HG02884 (cell line): ENCODE measurements around the gene ZCCHC7.
"Not testable (repeated sequence)": the region's sequence is repeated elsewhere in the genome, so short reads cannot be mapped to it uniquely, and the experiment has no call there.

Experiments
- ATAC-seq: cut with Tn5 transposase; IDR thresholded peaks from one replicate; pipeline ENCODE4 v1.9.1; 2021; ENCODE audit warnings: mild to moderate bottlenecking, moderate library complexity; ENCODE audit not compliant: unreplicated experiment

Gene ZCCHC7

DNA sequence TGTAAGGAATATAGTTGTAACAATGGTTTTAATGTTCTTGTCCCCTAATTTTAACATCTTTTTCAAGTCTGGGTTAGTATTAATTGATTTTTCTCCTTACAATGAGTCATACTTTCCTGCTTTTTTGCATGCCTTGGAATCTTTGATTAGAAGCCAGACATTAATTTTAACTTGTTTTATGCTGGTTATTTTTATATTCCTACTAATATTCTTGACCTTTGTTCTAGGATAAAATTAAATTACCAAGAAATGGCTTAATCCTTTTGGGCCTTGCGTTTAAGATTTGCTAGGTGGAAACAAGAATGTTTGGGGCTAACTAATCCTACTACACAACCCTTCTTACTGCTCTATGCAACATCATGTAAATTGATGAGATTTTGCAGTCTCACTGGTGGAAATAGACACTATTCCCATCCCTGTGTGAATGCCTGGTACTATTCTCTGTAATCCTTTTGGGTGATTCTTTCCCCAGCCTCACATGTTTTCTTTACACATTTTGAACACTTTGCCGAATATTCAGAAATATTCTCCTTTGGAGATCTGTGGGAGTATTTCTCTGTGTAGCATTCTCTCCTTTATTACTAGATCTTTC lies 47.2 kb downstream of the ZCCHC7 start:
- ATAC-seq, result no peak

DNA sequence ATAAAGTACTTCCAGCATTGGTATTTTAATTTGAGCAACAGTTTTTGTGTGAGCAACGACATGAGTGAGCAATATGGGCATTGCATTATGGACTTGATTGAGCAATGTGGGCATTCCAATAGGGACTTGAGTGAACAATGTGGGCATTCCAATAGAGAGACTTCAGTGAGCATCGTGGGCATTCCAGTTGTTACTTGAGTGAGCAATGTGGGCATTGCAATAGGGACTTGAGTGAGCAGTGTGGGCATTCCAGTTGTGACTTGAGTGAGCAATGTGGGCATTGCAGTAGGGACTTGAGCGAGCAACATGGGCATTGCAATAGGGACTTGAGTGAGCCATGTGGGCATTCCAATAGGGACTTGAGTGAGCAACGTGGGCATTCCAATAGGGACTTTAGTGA lies 52.2 kb downstream of the ZCCHC7 start:
- ATAC-seq, result no peak

GRCh38 chr9:37174247-37174646 lies 53.9 kb downstream of the ZCCHC7 start:
- no peak for ATAC-seq

- ATAC-seq, result no peak
These were observed 58.4 kb downstream of the ZCCHC7 start for GRCh38 chr9:37178742-37179141.

DNA sequence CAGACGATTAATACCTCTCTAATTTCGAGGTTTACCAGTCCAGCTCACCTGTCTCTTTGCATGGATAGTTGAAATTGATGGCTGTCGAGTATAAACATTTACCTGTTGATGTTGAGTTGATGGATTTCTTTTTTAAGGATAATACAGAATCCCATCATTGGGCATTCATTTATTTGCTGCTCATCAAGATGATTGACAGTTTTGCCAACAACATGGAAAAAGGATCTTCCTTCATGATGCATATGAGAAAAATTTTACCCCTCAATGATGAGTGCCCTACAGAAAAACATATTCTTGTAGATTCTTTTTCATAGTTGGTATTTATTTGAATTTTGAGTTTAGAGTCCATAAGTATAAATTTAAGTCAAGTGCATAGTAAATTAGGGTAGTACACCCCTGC lies 59.2 kb downstream of the ZCCHC7 start:
- no peak for ATAC-seq

- no peak for ATAC-seq
These were observed 59.8 kb downstream of the ZCCHC7 start for GRCh38 chr9:37180138-37180537.

- ATAC-seq, result no peak
These were observed 62.3 kb downstream of the ZCCHC7 start for GRCh38 chr9:37182718-37183117.

DNA sequence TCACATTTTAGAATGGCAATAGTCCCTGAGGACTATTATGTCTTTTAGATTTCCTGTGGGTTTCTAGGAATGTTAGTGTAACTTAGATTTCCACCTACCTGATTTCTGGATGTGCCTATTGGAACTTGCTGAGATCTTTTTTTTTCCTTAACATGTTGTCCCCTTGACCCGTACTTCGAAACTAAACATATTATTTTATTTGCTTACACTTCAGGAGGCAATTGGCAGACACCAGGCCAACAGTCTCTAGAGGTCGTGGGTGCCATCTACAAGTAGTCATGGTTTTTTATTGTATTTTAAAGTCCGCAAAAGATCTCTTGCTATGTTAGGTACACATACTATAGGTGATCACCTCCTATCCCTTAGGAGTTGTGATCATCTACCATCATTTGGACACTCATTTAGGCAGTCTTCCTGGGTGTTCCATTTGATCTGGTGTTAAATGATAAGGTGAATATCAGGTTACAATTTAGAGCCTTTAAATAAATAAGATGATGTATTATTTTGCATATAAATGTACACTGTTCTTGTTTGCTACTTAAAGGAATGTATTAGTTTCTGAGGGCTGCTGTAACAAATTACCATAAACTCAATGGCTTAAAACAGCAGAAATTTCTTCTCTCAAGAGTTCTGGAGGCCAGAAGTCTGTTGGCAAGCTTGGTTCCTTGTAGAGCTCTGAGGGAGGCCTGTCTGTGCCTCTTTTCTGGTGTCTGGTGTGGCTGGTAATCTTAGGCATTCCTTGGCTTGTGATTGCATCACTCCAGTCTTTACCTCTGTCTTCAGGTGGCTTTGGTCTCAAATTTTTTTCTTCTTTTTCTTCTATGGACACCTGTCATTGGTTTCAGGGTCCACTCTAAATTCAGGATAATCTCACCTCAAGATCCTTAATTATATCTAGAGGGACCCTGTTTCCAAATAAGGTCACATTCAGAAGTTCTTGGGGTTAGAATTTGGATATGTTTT lies 64.8 kb downstream of the ZCCHC7 start:
- ATAC-seq, result no peak

- ATAC-seq, result peak; percentile 62
These were observed 66.9 kb downstream of the ZCCHC7 start for GRCh38 chr9:37187292-37187691.

DNA sequence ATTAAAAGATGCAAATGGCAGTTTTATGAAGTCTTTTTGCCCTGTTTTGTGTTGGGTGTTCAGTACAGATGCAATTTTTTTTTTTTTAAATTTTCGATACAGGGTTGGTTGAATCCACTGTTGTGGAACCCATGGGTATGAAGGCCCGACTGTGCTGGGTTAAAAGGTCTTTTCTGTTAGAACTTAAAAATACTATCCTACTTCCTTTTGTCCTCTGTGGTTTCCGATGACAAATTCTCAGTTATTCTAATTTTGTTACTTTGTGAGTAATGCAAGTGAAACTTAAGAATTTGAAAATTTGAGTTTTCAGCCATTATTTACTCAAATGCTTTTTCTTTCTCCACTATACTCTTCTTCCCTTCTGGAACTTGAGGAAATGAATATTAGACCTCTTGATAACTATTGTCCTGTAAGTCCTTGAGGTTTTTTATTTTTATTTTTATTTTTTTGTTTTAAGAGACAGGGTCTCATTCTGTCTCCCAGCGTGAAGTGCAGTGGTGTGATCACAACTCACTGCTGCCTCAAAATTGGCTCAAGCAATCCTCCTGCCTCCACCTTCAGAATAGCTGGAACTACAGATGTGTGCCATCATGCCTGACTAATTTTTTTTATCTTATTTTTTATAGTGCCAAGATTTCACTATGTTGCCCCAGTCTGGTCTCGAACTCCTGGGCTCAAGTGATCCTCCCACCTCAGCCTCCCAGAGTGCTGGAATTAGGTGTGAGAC lies 67.5 kb downstream of the ZCCHC7 start:
- peak; percentile 67 for ATAC-seq

DNA sequence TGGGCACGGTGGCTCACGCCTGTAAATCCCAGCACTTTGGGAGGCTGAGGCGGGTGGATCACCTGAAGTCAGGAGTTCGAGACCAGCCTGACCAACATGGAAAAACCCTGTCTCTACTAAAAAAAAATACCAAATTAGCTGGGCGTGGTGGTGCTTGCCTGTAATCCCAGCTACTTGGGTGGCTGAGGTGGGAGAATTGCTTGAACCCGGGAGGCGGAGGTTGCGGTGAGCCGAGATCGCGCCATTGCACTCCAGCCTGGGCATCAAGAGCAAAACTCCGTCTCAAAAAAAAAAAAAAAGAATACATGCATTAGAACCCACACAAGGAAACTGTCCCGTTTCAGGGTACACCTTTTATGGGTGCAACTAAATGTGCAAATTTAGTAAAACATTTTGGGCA lies 70.4 kb downstream of the ZCCHC7 start:
- ATAC-seq, result not testable (repeated sequence)

DNA sequence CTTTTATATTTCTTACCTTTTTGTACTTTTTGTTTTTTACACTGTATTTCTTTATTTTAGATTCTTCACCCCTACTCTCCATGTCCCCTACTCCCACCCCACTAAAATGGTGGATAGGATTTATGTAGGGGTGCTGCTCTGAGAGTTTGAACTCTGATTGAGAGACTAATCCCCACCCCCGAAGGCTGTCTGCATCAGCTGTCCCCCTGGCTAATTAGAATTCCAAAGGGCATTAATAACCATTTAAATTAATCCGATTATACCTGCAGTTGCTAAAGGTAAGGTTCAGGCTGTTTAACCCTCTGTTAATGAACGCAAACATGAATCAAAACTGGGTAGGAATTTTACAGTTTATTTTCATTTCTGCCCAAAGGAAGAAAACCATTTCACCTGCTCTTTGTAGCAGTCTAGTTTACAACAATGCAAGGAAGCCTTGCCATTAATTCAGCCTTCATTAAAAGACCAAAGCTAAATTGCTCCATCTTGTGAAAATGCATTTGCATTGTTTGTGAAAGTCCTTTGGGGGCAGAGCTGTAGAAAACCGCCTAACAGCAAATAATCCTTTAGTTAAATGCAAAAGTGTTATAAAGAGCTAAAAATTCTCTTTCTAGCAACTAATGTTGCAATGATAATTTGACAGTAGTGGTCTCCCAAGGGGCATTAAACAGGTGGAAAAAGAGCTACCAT lies 71.2 kb downstream of the ZCCHC7 start:
- no peak for ATAC-seq

- ATAC-seq, result no peak
These were observed 72.4 kb downstream of the ZCCHC7 start for GRCh38 chr9:37192803-37193202.

- peak; percentile 66 for ATAC-seq
These were observed 77.0 kb downstream of the ZCCHC7 start for GRCh38 chr9:37197158-37198038.

GRCh38 chr9:37198039-37198729 lies 77.8 kb downstream of the ZCCHC7 start:
- ATAC-seq, result no peak

DNA sequence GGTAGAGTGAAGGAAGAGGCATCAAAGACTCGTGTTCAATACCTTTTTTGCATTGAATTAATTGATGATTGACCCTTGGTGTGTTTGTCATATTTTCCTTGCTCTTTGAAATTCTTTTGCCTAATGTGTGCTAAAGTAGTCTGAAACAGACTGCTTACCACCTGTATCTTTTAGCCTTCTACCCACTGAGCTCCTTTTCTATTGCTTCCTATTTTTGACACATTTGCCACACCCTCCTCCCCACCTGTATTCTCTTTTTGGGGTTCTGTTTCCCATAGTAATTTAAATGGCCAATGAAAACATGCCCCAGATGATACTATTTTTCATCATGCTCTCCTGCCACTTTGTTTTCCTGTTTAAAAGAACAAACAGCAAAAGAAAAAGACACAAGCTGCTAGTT lies 78.5 kb downstream of the ZCCHC7 start:
- ATAC-seq, result no peak

DNA sequence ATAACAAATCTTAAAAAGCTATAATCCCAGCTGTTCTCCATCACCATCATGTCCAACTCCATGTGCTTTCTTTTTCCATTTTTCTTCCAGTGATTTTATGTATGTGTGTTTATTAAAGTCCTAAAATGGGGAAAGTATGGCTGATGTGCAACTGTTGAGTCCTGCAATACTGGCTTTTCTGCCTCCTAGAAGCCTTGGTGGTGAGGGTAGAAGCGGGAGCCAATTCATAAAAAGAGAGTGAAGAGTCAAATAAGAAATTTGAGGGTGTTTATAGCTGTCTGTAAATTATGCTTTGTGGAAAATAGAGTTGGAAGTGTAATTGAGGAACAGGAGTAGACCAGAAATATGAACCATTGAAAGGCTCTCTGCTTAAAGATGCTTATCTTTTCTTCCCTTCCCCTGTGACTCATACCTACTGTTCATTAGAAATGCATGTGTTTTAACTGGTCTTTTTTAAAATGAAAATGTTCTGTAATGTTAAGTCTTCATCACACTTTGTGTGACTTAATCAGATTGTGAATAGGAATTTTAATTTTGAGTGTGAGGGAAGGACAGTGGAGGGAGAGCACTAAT lies 80.1 kb downstream of the ZCCHC7 start:
- no peak for ATAC-seq

DNA sequence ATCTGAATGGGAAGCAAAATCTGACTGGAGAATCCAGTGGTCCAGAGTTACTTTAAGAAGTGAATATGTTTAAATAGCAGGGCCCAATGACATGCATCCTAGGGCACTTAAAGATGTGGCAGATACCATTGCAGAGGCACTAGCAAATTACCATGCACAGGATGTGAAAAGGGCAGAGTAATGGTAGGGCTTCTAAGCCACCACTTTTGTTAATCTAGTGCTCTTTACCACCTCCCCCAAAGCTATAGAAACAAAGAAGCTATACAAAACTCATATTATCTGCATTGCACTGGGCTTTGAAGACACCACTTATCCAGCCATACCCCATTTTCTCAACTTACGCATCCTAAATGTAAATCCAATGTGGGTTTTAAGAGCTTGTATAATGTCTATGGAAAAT lies 81.2 kb downstream of the ZCCHC7 start:
- ATAC-seq, result no peak

DNA sequence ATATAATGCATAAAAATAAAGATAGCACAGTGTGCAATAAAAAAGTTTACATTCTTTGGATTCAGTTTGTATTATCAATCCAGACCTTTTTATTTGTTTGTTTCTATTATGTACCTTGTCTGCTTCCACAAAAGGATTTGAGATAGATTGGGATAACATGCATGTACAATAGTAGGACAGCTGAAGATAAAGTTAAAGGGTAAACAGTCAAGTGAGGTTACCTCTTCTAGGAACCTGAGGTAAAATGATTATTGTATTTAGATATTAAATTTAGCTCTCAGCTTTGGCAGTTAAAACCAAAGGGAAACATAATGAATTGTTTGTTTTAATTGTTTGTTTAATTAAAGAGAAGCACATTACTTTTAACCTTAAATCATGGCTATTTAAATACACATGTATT lies 81.7 kb downstream of the ZCCHC7 start:
- ATAC-seq, result no peak
